ENCODE results near the gene MGAT5. TPM values are rescaled to one million over a fixed set of nuclear protein-coding genes. Genes with fewer than 3 reads are reported as not detected.

MGAT5 gene
- total RNA-seq, 1 experiment from 2014 or later, result 34.0 TPM

GRCh38 chr2:134243244-134243643 is 10.6 kb upstream of the MGAT5 start:
- Histone ChIP-seq H3K9me2 (ENCODE audit: insufficient read depth) (no peaks in the 10 kb centered on the region), H3K4me1 (ENCODE audit: control insufficient read depth in 1 of 2, insufficient read depth in 2 of 2, low read length in 2 of 2) (no peaks in the 10 kb centered on the region), H3K79me2 (ENCODE audit: insufficient read depth, low read length) (no peaks in the 10 kb centered on the region), H3K27me3 (ENCODE audit: insufficient read depth, low read length) (no peaks in the 10 kb centered on the region), H3K27ac (ENCODE audit: low read depth, low read length) (no peak overlapping the region), H4K20me1 (ENCODE audit: insufficient read depth) (no peaks in the 10 kb centered on the region), H3K4me3 (replicated peaks in 1 of 2; ENCODE audit: low read depth in 1 of 2, low read length in 2 of 2) (no peak overlapping the region), H3K36me3 (ENCODE audit: control insufficient read depth in 1 of 2, insufficient read depth in 2 of 2, low read length in 2 of 2) (no peaks in the 10 kb centered on the region), H3K9ac (ENCODE audit: low read length) (no peak overlapping the region), H3K4me2 (ENCODE audit: low read length) (no peak overlapping the region), H3K9me3 (ENCODE audit: control insufficient read depth in 1 of 2, insufficient read depth in 1 of 2, low read depth in 1 of 2, low read length in 2 of 2) (no peaks in the 10 kb centered on the region), H2AFZ (ENCODE audit: low read depth, low read length, poor library complexity, severe bottlenecking) (no peak overlapping the region)
- POLR2A ChIA-PET, result no interaction called here
- intact Hi-C loops (cut with micrococcal nuclease), result no loop called here
- ATAC-seq (no peak), DNase-seq (ENCODE audit: low read depth, low spot score) (no peak)
- CTCF ChIA-PET, result interaction anchor here (1.1 to 3.0 kb wide), 4 partner anchors 123 to 358 kb away, joined by 3 to 14 read pairs (median 4); no protein-coding TSS in a partner anchor
- TF ChIP-seq ATF3 (IDR thresholded peaks at IDR 0.05) (no peak), SRF (IDR thresholded peaks at IDR 0.05; ENCODE audit: low read depth) (no peak), RAD21 (IDR thresholded peaks at IDR 0.05; ENCODE audit: low read depth) (no peak), ZFX (IDR thresholded peaks at IDR 0.05) (no peak), EZH2phosphoT487 (IDR thresholded peaks at IDR 0.05; ENCODE audit: borderline replicate concordance) (no peak), ZBTB33 (IDR thresholded peaks at IDR 0.05; ENCODE audit: extremely low read depth, insufficient replicate concordance, low read length) (no peak), REST (IDR thresholded peaks at IDR 0.05; ENCODE audit: low read depth) (no peak), EZH2 (IDR thresholded peaks at IDR 0.05) (no peak), POLR2A (IDR thresholded peaks at IDR 0.05; ENCODE audit: borderline replicate concordance, extremely low read depth, insufficient read depth, insufficient read length) (no peak), ELF1 (IDR thresholded peaks at IDR 0.05; ENCODE audit: borderline replicate concordance, low read depth) (no peak), TCF7L2 (IDR thresholded peaks at IDR 0.05; ENCODE audit: borderline replicate concordance, extremely low read depth, insufficient read depth, insufficient read length) (no peak), ZNF274 (IDR thresholded peaks at IDR 0.05; ENCODE audit: low read depth, low read length) (no peak), CTCF (IDR thresholded peaks at IDR 0.05 in 2 of 3, conservative IDR thresholded peaks at IDR 0.05 in 1 of 3; ENCODE audit: borderline replicate concordance in 1 of 3, insufficient read depth in 1 of 3, low read depth in 2 of 3, low read length in 2 of 3) (no peak), SP1 (IDR thresholded peaks at IDR 0.05; ENCODE audit: low read depth) (no peak), FOSL1 (IDR thresholded peaks at IDR 0.05; ENCODE audit: low read depth) (no peak), SIN3A (IDR thresholded peaks at IDR 0.05; ENCODE audit: low read depth) (no peak)
- no TSS peak for BruUV-seq (replicated peaks)
- RAD21 ChIA-PET (ENCODE audit: low non-redundant PET in 1 of 2, low total read pairs in 2 of 2, uncharacterized antibody in 2 of 2, unreplicated experiment in 2 of 2), result no interaction called here

All from HCT116 (cell line).